Temporal lobe (tissue), 1 donor: ENCODE measurements around the gene KIAA1210. TPM values are rescaled to one million over a fixed set of nuclear protein-coding genes. Genes with fewer than 3 reads are reported as not detected.

Experiments
- total RNA-seq: library from RNA; depleted of rRNA; stranded (reverse); fragments of >200 nt; gene quantifications from one replicate; pipeline ENCODE4 v1.2.3, GENCODE V29; 2014

The KIAA1210 gene
- total RNA-seq, 1 donor from 2014 or later = under 0.01 TPM

Other genes with a start within 250 kb of the KIAA1210 start
- 1.7 TPM for gene LONRF3, start 153.2 kb downstream of the KIAA1210 start, total RNA-seq
- not detected for gene CT47C1, start 54.8 kb downstream of the KIAA1210 start, total RNA-seq
- gene PGRMC1, start 108.5 kb upstream of the KIAA1210 start, total RNA-seq = 146 TPM